Ishikawa (cell line): ENCODE results near the gene HRH1.

ENCODE experiments used
- CEBPB ChIP-seq: IDR thresholded peaks from 2 replicates; pipeline ENCODE4 v1.6.1; 2012
- EP300 ChIP-seq: IDR thresholded peaks from 2 replicates; pipeline ENCODE4 v1.6.1; 2012; ENCODE audit warnings: borderline replicate concordance
- FOXM1 ChIP-seq: IDR thresholded peaks from 2 replicates; pipeline ENCODE4 v1.6.1; 2012; ENCODE audit warnings: low read depth, borderline replicate concordance
- NFIC ChIP-seq: IDR thresholded peaks from 2 replicates; pipeline ENCODE4 v1.6.1; 2012
- REST ChIP-seq: IDR thresholded peaks from 2 replicates; pipeline ENCODE4 v1.6.1; 2012; ENCODE audit warnings: low read depth, mild to moderate bottlenecking
- TAF1 ChIP-seq: IDR thresholded peaks from 2 replicates; pipeline ENCODE4 v1.6.1; 2012; ENCODE audit warnings: low read depth, mild to moderate bottlenecking
- TCF12 ChIP-seq: IDR thresholded peaks from 2 replicates; pipeline ENCODE4 v1.6.1; 2012; ENCODE audit warnings: low read depth
- ZBTB7A ChIP-seq: IDR thresholded peaks from 2 replicates; pipeline ENCODE4 v1.6.1; 2012; ENCODE audit warnings: low read depth

- TF ChIP-seq FOXM1 (no peak), TCF12 (no peak), NFIC (no peak), ZBTB7A (no peak), REST (no peak), CEBPB (no peak), EP300 (no peak), TAF1 (no peak)
Measured at GRCh38 chr3:11213810-11214450, 59.6 kb downstream of the HRH1 start.
